ENCODE results near the gene BTBD6. TPM values are rescaled to one million over a fixed set of nuclear protein-coding genes. Genes with fewer than 3 reads are reported as not detected.

The BTBD6 gene
- total RNA-seq, 4 donors from 2014 or later, result 44.5 to 70.6 (median 62.6) TPM

GRCh38 chr14:105204931-105205672 is 43.2 kb upstream of the BTBD6 start:
- WGBS, 2 donors, result 28 to 34% methylated on average over 10 to 17 of the region's 21 CpGs

DNA sequence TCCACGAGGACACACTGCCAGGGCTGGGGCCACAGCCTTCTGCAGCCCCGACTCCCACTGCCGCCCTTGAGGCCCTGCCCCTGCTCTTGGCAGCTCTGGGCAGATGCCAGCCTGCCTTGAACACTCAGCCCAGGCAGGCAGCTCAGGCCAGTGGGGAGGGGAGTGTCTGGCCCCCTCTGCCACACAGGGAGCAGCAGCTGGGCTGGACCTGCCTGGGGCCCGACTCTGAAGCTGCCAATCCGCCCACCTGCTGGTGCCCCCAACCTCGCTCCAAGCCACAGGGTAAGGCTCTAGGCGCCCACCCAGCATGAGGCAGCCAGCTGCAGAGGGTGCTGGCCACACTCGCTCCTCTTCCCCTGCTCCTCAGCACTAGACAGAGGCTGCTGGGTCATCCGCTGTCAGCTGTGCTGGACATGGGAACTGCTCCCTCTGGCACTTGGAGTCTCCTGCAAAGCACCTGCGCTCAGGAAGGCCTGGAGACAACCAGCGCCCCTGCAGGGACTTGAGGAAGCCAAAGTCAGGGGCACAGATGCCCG is 42.6 kb upstream of the BTBD6 start:
- intact Hi-C loops (cut with DNase I; ENCODE audit: low total_unique reads), result no loop called here
- 42 to 45% methylated on average over 10 to 12 of the region's 12 CpGs for WGBS, 2 donors
- no peak overlapping the region for H3K4me3 ChIP-seq (ENCODE audit: low read depth, poor library complexity, severe bottlenecking)
- DNase-seq (ENCODE audit: low spot score in 2 of 2), result no peak
- TF ChIP-seq CTCF (IDR thresholded peaks at IDR 0.05), result no peak
- TF ChIP-seq POLR2A (IDR thresholded peaks at IDR 0.05), result no peak

More at GRCh38 chr14:105204931-105205672, 43.2 kb upstream of the BTBD6 start:
- H3K4me3 ChIP-seq (ENCODE audit: low read depth, poor library complexity, severe bottlenecking), result no peak overlapping the region
- DNase-seq (ENCODE audit: low spot score in 2 of 2), result no peak
- no peak for TF ChIP-seq POLR2A (IDR thresholded peaks at IDR 0.05)
- no peak for TF ChIP-seq CTCF (IDR thresholded peaks at IDR 0.05)
- intact Hi-C loops (cut with DNase I; ENCODE audit: low total_unique reads), result loop anchor here (5.0 kb wide), 1 partner anchor 147 kb away; no protein-coding TSS in a partner anchor

- no peak for TF ChIP-seq CTCF (IDR thresholded peaks at IDR 0.05)
- no peak for TF ChIP-seq POLR2A (IDR thresholded peaks at IDR 0.05)
- intact Hi-C loops (cut with DNase I; ENCODE audit: low total_unique reads), result no loop called here
- no peak overlapping the region for H3K4me3 ChIP-seq (ENCODE audit: low read depth, poor library complexity, severe bottlenecking)
- WGBS, 2 donors, result 36 to 50% methylated on average over 2 to 4 of the region's 5 CpGs
- DNase-seq (ENCODE audit: low spot score in 2 of 2), result no peak
These were observed 41.5 kb upstream of the BTBD6 start for GRCh38 chr14:105206873-105207272.

- 58 to 79% methylated on average over 8 to 9 of the region's 13 CpGs for WGBS, 2 donors
- intact Hi-C loops (cut with DNase I; ENCODE audit: low total_unique reads), result no loop called here
- DNase-seq (ENCODE audit: low spot score in 2 of 2), result no peak
- no peak for TF ChIP-seq POLR2A (IDR thresholded peaks at IDR 0.05)
- no peak for TF ChIP-seq CTCF (IDR thresholded peaks at IDR 0.05)
- no peak overlapping the region for H3K4me3 ChIP-seq (ENCODE audit: low read depth, poor library complexity, severe bottlenecking)
These were observed 40.9 kb upstream of the BTBD6 start for GRCh38 chr14:105207460-105207901.

GRCh38 chr14:105207996-105208737 is 40.2 kb upstream of the BTBD6 start:
- 88% methylated on average over 25 of the region's 25 CpGs for WGBS, 2 donors
- DNase-seq (ENCODE audit: low spot score in 2 of 2), result no peak
- TF ChIP-seq CTCF (IDR thresholded peaks at IDR 0.05) (no peak), POLR2A (IDR thresholded peaks at IDR 0.05) (no peak)
- intact Hi-C loops (cut with DNase I; ENCODE audit: low total_unique reads), result no loop called here
- no peak overlapping the region for H3K4me3 ChIP-seq (ENCODE audit: low read depth, poor library complexity, severe bottlenecking)
